ENCODE data around the gene LHX6. TPM values are rescaled to one million over a fixed set of nuclear protein-coding genes. Genes with fewer than 3 reads are reported as not detected.

Gene LHX6
- 1.2 and 1.9 TPM in 2 replicates for total RNA-seq (2021; fragmentation: NEBNext Ultra II Directional; extraction: Animal tissue kit (Norgen Biotek cat#: 25700))
- 0.92 and 1.0 TPM in 2 replicates for polyA plus RNA-seq (2011; rRNA removed)
- polyA plus RNA-seq (2011; cell fraction: cytosol; rRNA removed), result 0.96 TPM
- 1.3 TPM for polyA plus RNA-seq (2011; cell fraction: nucleus; rRNA removed)
- polyA plus RNA-seq (2012, experiment 1 of 2), result 0.47 to 1.5 TPM (median 0.91 TPM) in 4 replicates
- polyA plus RNA-seq (2012, experiment 2 of 2), result 0.52 TPM
- 1.3 TPM for polyA plus RNA-seq (2013, experiment 1 of 2)
- 1.4 TPM for polyA plus RNA-seq (2013, experiment 2 of 2)
- polyA minus RNA-seq (2011; rRNA and poly(A)+ RNA removed), result 0.63 and 0.88 TPM in 2 replicates
- polyA minus RNA-seq (2011; cell fraction: cytosol; rRNA and poly(A)+ RNA removed), result 0.44 TPM
- polyA minus RNA-seq (2011; cell fraction: nucleus; rRNA and poly(A)+ RNA removed), result 1.4 TPM
- long read RNA-seq, experiment 1, partial matches to known transcripts, result 0 of 1 reads
- long read RNA-seq, experiment 1, other reads (novel, unspliced or antisense), result 1 of 1 reads
- long read RNA-seq, experiment 2, partial matches to known transcripts, result 1 of 1 reads
- long read RNA-seq, experiment 2, other reads (novel, unspliced or antisense), result 0 of 1 reads

- POLR2A ChIA-PET (ENCODE audit: partially characterized antibody), result interaction anchor here (1.2 to 1.9 kb wide), 2 partner anchors 15 to 48 kb away, joined by 3 to 5 read pairs; no protein-coding TSS in a partner anchor
- no peaks in the 10 kb centered on the region for H3K9me3 ChIP-seq (ENCODE audit: insufficient read depth in 2 of 2, low read depth in 1 of 2, low read length in 1 of 2)
- no peak within 1 kb of the TSS for H4K5ac ChIP-seq (ENCODE audit: insufficient read length, low read depth, low read length)
- H3K56ac ChIP-seq (replicated peaks; ENCODE audit: insufficient read length, low read depth, low read length), result no peak within 1 kb of the TSS
- no peak within 1 kb of the TSS for H3K4ac ChIP-seq (replicated peaks; ENCODE audit: insufficient read length, low read depth, low read length)
- H3K27ac ChIP-seq (ENCODE audit: low read depth, low read length), result no peak within 1 kb of the TSS
- H3K79me1 ChIP-seq (ENCODE audit: low read depth, low read length), result no peaks in the 10 kb centered on the region
- H3K4me3 ChIP-seq (ENCODE audit: extremely low read depth in 1 of 4, insufficient read depth in 2 of 4, low read depth in 3 of 4, low read length in 4 of 4), result peak within 1 kb of the TSS; percentile 29 to 63 (median 41)
- no peak within 1 kb of the TSS; the same call in 1 of the 2 replicates for H4K8ac ChIP-seq (ENCODE audit: extremely low read depth, insufficient read depth, low read length)
- 0 out of 2 replicates have a peak within 1 kb of the TSS, but pooled peaks have one; percentile 73 for H2BK12ac ChIP-seq (ENCODE audit: low read depth, low read length)
- H3K4me1 ChIP-seq (replicated peaks in 1 of 4; ENCODE audit: control insufficient read depth in 3 of 4, insufficient read depth in 4 of 4, low read length in 3 of 4), result peaks cover 0 to 28% (median 16%) of the 10 kb centered on the region in 4 experiments; a peak in 6 of 7 replicates
- H2BK20ac ChIP-seq (ENCODE audit: low read length), result no peak within 1 kb of the TSS
- no peak within 1 kb of the TSS for H3K23ac ChIP-seq (ENCODE audit: insufficient read length)
- peak within 1 kb of the TSS; percentile 61; the same call in 1 of the 2 replicates for H2BK15ac ChIP-seq (ENCODE audit: low read length)
- peaks cover 4% of the 10 kb centered on the region; the same call in 1 of the 2 replicates for H3K23me2 ChIP-seq (ENCODE audit: low read depth, low read length)
- H2AFZ ChIP-seq (ENCODE audit: low read length), result peak within 1 kb of the TSS; percentile 6; the same call in 1 of the 2 replicates
- H4K20me1 ChIP-seq (replicated peaks in 1 of 2; ENCODE audit: control insufficient read depth in 1 of 2, insufficient read depth in 2 of 2, low read length in 2 of 2), result peaks cover 11 to 28% of the 10 kb centered on the region in 2 experiments
- H3K4me2 ChIP-seq (ENCODE audit: insufficient read depth in 1 of 2, low read depth in 2 of 2, low read length in 2 of 2), result peak within 1 kb of the TSS; percentile 57 to 77
- H3K14ac ChIP-seq (ENCODE audit: insufficient read length), result no peak within 1 kb of the TSS
- no peak for FAIRE-seq
- no peak within 1 kb of the TSS for H4K91ac ChIP-seq (replicated peaks; ENCODE audit: insufficient read length, low read length)
- H2AK5ac ChIP-seq (ENCODE audit: low read depth, low read length), result 0 out of 2 replicates have a peak within 1 kb of the TSS, but pooled peaks have one; percentile 11
- H2BK5ac ChIP-seq (ENCODE audit: low read depth, low read length), result no peak within 1 kb of the TSS; the same call in 1 of the 2 replicates
- H3K9ac ChIP-seq (replicated peaks in 1 of 4; ENCODE audit: extremely low read depth in 1 of 4, low read depth in 3 of 4, low read length in 3 of 4), result no peak within 1 kb of the TSS
- CTCF ChIA-PET (ENCODE audit: partially characterized antibody), result interaction anchor here (0.9 to 2.1 kb wide), 4 partner anchors 103 to 124 kb away, joined by 3 to 12 read pairs (median 4); no protein-coding TSS in a partner anchor
- H2BK120ac ChIP-seq (replicated peaks; ENCODE audit: low read depth, low read length), result no peak within 1 kb of the TSS
- H3K36me3 ChIP-seq (ENCODE audit: control insufficient read depth in 2 of 4, insufficient read depth in 4 of 4, low read length in 3 of 4), result peaks cover 0 to 4% (median 0%) of the 10 kb centered on the region in 4 experiments; a peak in 1 of 8 replicates
- peak within 1 kb of the TSS; percentile 83 for H3K18ac ChIP-seq (ENCODE audit: extremely low read depth, low read length)
- DNase-seq (ENCODE audit: low read depth in 1 of 2, low spot score in 2 of 2), result peak in 1 of 2 experiments; percentile 70
- WGBS, 2 experiments (ENCODE audit: extremely low coverage in 1 of 2, insufficient coverage in 1 of 2, insufficient read length in 1 of 2, insufficient replicate concordance in 2 of 2, low coverage in 1 of 2, low lambda C conversion rate in 2 of 2, missing lambda C conversion rate in 1 of 2), result 6% methylated on average over 23 of the region's 70 CpGs; no CpG with 5 or more reads in 1 of the 2 experiments
- H3K27me3 ChIP-seq (replicated peaks in 1 of 4; ENCODE audit: control insufficient read depth in 3 of 4, extremely low read depth in 1 of 4, insufficient read depth in 3 of 4, low read length in 3 of 4), result peaks cover 63 to 85% (median 77%) of the 10 kb centered on the region in 4 experiments
- no peaks in the 10 kb centered on the region for H3K79me2 ChIP-seq (ENCODE audit: control insufficient read depth in 1 of 2, insufficient read depth in 2 of 2, low read length in 2 of 2)
- peak; percentile 99 for TF ChIP-seq SUZ12 (IDR thresholded peaks at IDR 0.05; ENCODE audit: low read length)
- TF ChIP-seq SRF (IDR thresholded peaks at IDR 0.05; ENCODE audit: low read depth, low read length), result no peak
- no peak for TF ChIP-seq HDAC6 (IDR thresholded peaks at IDR 0.05; ENCODE audit: low read depth, low read length)
- TF ChIP-seq EP300 (IDR thresholded peaks at IDR 0.05; ENCODE audit: borderline replicate concordance in 1 of 2, low read depth in 2 of 2, low read length in 2 of 2), result no peak
- peak; percentile 98 for TF ChIP-seq EZH2 (IDR thresholded peaks at IDR 0.05; ENCODE audit: low read depth, low read length, severe bottlenecking)
- TF ChIP-seq RAD21 (IDR thresholded peaks at IDR 0.05 in 1 of 2, conservative IDR thresholded peaks at IDR 0.05 in 1 of 2; ENCODE audit: low read depth in 2 of 2, low read length in 2 of 2), result no peak
These were observed at the start of gene LHX6 for GRCh38 chr9:122228568-122229484. LHX6 (minus strand) TSS chr9:122228957; CDS start chr9:122228740, 217 bp downstream.
